GM06990 (cell line): ENCODE measurements around the gene HIPK3.

Experiments
- DNase-seq: peaks from one replicate; pipeline ENCODE4 v3.0.0-alpha.2; 2011; ENCODE audit not compliant: insufficient read length; ENCODE audit errors: extremely low read depth
- H3K27me3 ChIP-seq: replicated peaks from 2 replicates; pipeline ENCODE4 v1.6.0; 2011; ENCODE audit warnings: low read length; ENCODE audit not compliant: control insufficient read depth, insufficient read depth
- H3K36me3 ChIP-seq: 2 replicates; pipeline ENCODE4 v1.5.1; 2011; ENCODE audit warnings: low read length; ENCODE audit not compliant: control insufficient read depth, insufficient read depth
- H3K4me3 ChIP-seq: replicated peaks from 2 replicates; pipeline ENCODE4 v1.5.1; 2011; ENCODE audit warnings: low read depth, mild to moderate bottlenecking, control low read depth, low read length
- TF ChIP-seq, protein P1 (sequence below): IDR thresholded peaks from 2 replicates; pipeline ENCODE4 v1.5.1; 2011; ENCODE audit warnings: low read length, control low read depth, mild to moderate bottlenecking, inconsistent platforms; ENCODE audit not compliant: insufficient read depth, poor library complexity, severe bottlenecking

HIPK3 gene

DNA sequence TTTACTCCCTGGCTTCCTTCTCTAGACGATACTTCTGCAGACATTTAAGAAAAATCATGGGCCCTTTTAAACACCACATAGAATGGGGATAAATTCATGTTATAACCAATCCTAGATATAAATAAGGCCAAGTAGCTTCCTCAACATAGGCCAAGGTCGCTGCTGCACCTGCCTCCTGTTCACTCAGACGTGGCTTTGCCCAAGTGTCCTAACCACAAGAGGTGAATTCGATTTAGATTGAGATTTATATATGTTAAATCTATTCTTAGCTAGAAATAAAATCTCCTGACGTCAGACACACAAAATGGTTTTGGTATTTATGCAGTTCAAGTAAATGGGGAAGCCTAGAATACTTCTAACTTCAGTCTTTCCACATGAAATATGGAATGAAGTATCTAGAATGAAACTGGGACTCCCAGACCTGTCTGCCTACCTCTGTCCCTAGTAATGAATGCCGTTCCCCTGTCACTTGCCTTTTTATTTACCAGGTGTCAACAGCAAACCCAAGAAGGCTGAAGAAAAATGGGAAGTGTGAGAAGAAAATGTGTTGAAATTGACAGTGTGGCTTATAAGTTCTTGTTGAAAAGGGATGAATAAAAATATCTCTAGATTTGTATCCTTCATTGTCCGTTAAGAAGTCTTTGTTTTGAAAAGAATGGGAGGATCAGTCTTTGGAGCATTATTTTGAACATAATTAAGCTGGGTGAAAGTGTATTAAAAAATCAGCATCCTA lies 131.8 kb downstream of the HIPK3 start:
- TF ChIP-seq, protein P1, sequence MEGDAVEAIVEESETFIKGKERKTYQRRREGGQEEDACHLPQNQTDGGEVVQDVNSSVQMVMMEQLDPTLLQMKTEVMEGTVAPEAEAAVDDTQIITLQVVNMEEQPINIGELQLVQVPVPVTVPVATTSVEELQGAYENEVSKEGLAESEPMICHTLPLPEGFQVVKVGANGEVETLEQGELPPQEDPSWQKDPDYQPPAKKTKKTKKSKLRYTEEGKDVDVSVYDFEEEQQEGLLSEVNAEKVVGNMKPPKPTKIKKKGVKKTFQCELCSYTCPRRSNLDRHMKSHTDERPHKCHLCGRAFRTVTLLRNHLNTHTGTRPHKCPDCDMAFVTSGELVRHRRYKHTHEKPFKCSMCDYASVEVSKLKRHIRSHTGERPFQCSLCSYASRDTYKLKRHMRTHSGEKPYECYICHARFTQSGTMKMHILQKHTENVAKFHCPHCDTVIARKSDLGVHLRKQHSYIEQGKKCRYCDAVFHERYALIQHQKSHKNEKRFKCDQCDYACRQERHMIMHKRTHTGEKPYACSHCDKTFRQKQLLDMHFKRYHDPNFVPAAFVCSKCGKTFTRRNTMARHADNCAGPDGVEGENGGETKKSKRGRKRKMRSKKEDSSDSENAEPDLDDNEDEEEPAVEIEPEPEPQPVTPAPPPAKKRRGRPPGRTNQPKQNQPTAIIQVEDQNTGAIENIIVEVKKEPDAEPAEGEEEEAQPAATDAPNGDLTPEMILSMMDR, result no peak
- H3K4me3 ChIP-seq, result peak overlapping the region; percentile 41
- no peaks in the 10 kb centered on the region for H3K36me3 ChIP-seq
- peak; percentile 33 for DNase-seq
- H3K27me3 ChIP-seq, result no peaks in the 10 kb centered on the region

DNA sequence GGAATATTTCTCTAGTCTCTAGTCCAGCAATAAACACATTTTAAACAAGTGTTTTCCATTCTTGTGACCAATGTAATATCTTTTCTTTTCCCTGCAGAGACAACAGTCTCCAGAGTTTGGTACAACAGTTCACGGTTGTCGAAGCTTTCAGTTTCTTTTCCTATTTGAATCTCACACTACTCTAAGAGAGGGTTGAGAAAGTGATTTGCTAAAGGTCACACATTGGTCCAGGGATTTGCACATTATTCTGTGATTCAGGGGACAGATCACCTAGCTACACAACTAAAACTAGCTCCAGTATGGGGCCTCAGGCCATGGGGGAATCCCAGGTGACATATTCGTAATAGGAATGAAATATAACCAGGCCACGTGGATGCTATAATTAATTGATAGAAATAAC lies 132.5 kb downstream of the HIPK3 start:
- H3K27me3 ChIP-seq, result no peaks in the 10 kb centered on the region
- H3K4me3 ChIP-seq, result peak overlapping the region; percentile 41
- TF ChIP-seq, protein P1, result no peak
- DNase-seq, result no peak
- H3K36me3 ChIP-seq, result no peaks in the 10 kb centered on the region

DNA sequence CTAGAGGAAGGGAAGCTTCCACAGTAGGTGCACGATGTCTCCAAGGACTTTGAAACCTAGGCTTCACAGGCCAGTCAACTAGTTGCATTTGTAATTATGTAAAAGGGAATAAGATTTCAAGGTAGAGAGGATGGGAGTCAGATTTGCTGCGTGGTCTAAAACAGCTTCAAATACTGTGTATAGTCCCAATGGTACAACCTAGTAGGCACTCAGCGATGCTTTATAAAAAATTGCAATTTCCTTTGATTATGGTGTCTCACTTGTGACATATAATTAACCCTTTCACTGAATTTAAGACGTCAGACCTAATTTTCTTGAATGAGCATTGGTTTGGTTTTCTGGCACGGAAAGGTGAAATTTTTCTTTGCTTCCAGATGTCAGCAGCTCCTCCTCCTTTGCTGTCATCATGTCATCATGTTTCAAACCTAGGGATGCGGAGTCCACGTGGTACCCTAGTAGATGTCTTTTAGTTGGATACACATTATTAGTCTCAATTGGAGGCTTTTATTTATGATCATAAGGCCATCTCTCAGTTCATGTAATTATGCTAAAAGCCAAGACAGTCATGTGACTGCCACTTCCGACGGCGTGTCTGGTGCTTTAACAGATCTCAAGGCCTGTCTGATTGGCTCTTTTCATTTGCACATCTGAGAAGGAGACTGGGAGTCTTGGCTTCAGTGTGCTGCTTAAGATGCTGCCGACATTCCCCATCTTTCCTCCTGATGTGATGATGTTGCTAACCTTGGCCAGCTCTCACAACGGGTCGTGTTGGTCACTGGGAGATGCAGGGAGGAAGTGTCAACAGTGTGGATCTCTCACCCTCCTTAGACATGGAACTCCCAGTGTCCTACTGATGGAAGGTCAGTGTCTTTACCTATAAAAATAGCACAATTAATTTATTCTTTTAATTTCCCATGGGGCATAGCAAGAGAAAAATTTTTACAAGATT lies 134.0 kb downstream of the HIPK3 start:
- H3K36me3 ChIP-seq, result no peaks in the 10 kb centered on the region
- no peak for DNase-seq
- no peaks in the 10 kb centered on the region for H3K27me3 ChIP-seq
- TF ChIP-seq, protein P1, result no peak
- H3K4me3 ChIP-seq, result no peak overlapping the region

DNA sequence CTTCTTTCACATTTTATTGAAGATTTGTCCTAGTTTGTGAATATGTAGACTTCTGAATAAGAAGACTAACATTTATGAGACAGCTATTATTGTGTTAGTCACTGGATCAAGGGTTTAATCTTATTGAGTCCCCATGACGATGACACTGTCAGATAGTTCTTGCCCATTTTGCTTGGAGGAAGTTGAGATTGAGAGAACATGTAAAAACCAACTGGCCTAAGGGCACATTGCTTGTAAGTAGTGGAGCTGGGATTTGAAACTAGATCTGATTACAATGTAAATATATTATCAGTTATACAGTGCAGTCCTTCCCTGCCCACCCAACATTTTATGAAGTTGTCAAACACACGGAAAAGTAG lies 134.7 kb downstream of the HIPK3 start:
- Histone ChIP-seq H3K4me3 (no peak overlapping the region), H3K27me3 (no peaks in the 10 kb centered on the region), H3K36me3 (no peaks in the 10 kb centered on the region)
- DNase-seq, result no peak
- TF ChIP-seq, protein P1, result no peak

DNA sequence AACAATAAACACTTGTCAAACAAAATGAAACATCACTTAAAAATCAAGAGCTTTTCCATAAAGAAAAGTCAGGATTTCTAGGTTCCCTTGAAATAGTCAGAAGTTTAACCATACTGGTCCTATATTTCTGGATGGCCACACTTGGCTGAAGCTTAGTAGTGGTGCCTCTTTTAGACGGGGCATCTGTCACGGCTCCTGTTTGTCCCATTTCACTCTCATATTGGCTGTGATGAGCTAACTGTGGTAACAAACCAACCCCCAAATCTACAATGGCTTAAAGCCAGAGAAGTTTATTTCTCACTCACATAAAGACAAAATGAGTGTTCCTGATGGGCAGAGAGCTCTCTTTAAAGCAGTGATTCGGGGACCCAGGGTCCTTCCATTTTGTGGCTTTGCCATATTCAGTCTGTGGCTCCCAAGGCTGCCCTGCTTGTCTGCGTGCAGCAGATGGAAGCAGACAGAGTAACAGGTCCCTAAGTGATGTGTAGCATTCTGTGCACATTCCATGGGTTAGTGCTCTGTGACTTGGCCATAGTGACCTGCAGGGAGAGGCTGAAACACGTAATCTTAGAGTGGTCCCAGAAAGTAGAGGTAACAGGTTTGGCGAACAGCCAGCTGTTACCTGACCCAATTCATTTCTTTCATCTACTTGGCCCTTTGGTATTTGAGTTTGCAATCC lies 137.4 kb downstream of the HIPK3 start:
- no peak for DNase-seq
- Histone ChIP-seq H3K27me3 (no peaks in the 10 kb centered on the region), H3K36me3 (no peaks in the 10 kb centered on the region), H3K4me3 (no peak overlapping the region)
- TF ChIP-seq, protein P1, result no peak
